Astrocyte of the cerebellum (primary cell): Measurements from ENCODE around the gene KCTD13.
A peak's percentile ranks its signal among the peaks of the same experiment; 100 is the strongest.
"Not testable (repeated sequence)": the region's sequence is repeated elsewhere in the genome, so short reads cannot be mapped to it uniquely, and the experiment has no call there.

Source experiments
- DNase-seq: peaks from one replicate; pipeline ENCODE4 v3.0.0-alpha.2; 2011; ENCODE audit warnings: low read depth
- H3K4me3 ChIP-seq: 2 replicates; pipeline ENCODE4 v1.5.1; 2011; ENCODE audit warnings: mild to moderate bottlenecking, low read depth, low read length, moderate library complexity
- in situ Hi-C: cut with HindIII; loops from 2 replicates; pipeline ENCODE4 v1.10.0; 2017; ENCODE audit warnings: low sequenced_read_pairs
- TF ChIP-seq, protein P1 (sequence below): IDR thresholded peaks from 2 replicates; pipeline ENCODE4 v1.5.1; 2012; ENCODE audit warnings: low read length, low read depth, moderate library complexity, mild to moderate bottlenecking; ENCODE audit errors: missing control alignments

Gene KCTD13

GRCh38 chr16:29875206-29875605, 50.8 kb downstream of the KCTD13 start:
- no peak overlapping the region for H3K4me3 ChIP-seq
- in situ Hi-C loops, result no loop called here
- no peak for DNase-seq
- TF ChIP-seq, protein P1, sequence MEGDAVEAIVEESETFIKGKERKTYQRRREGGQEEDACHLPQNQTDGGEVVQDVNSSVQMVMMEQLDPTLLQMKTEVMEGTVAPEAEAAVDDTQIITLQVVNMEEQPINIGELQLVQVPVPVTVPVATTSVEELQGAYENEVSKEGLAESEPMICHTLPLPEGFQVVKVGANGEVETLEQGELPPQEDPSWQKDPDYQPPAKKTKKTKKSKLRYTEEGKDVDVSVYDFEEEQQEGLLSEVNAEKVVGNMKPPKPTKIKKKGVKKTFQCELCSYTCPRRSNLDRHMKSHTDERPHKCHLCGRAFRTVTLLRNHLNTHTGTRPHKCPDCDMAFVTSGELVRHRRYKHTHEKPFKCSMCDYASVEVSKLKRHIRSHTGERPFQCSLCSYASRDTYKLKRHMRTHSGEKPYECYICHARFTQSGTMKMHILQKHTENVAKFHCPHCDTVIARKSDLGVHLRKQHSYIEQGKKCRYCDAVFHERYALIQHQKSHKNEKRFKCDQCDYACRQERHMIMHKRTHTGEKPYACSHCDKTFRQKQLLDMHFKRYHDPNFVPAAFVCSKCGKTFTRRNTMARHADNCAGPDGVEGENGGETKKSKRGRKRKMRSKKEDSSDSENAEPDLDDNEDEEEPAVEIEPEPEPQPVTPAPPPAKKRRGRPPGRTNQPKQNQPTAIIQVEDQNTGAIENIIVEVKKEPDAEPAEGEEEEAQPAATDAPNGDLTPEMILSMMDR, result no peak

DNA sequence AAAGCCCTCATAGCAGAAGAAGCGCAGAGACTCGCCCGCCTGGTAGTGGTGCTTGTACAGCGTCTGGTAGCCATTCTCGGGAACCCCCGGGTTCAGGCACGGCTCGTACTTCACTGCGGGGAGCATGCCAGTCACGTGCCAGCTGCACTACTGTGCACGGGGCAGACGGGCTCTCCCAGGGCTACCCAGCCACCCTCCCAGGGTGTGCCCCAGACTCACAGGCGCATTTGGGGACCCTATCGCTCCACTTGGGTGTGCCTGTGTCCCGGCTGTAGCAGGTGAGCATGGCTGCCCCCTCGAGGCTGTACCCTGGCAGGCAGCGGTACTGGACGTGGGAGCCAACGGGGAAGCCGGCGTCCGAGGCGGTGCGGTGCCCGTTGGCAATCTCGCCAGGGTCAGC, 52.7 kb downstream of the KCTD13 start:
- TF ChIP-seq, protein P1, result no peak
- in situ Hi-C loops, result no loop called here
- DNase-seq, result no peak
- no peak overlapping the region for H3K4me3 ChIP-seq

GRCh38 chr16:29871822-29872546, 54.0 kb downstream of the KCTD13 start:
- no peak overlapping the region for H3K4me3 ChIP-seq
- in situ Hi-C loops, result no loop called here
- TF ChIP-seq, protein P1, result no peak
- DNase-seq, result no peak

- H3K4me3 ChIP-seq, DNase-seq, in situ Hi-C loops: not testable (repeated sequence)
Observed at GRCh38 chr16:29869067-29869466, 57.0 kb downstream of the KCTD13 start.

- DNase-seq, result no peak
- no peak overlapping the region for H3K4me3 ChIP-seq
- in situ Hi-C loops, result no loop called here
- TF ChIP-seq, protein P1, result no peak
Observed at GRCh38 chr16:29868396-29869009, 57.5 kb downstream of the KCTD13 start.

DNA sequence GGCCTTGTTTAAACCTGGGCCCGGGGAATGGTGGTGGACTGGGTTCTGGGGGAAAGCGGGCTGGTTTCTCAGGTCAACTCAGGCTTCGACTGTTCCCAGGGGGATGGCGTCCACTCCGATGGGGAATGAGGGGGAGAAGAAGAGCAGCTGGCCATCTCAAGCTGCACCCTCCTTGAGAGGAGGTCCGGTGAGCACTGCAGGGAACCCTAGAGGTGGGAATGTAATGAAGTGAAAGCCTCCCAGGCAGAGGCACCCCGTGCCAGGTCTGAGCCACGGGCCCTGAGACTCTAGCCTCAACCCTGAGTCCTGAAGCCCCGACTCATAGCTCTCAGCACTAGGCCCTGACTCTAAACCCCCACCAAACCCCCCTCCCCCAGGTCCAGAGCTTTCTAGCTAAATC, 61.8 kb downstream of the KCTD13 start:
- no peak for DNase-seq
- in situ Hi-C loops, result loop anchor here (5.0 kb wide), 1 partner anchor 78 kb away; no protein-coding TSS in a partner anchor
- TF ChIP-seq, protein P1, result no peak
- no peak overlapping the region for H3K4me3 ChIP-seq

DNA sequence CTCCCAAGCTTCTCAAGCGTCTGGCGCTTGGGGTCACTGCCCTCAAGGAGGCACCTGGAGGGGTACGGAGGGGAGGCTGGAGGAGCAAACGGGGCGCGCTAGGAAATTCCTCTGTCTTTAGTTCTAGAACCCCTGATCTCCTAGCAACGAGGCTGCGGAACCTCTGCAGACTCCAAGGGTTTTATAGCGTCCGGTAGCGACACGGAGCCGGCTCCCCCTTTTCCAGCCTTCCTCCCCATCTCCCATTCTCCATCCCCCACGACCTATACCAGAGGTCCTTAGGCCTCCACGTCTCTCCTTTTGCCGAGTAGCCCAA, 62.4 kb downstream of the KCTD13 start:
- TF ChIP-seq, protein P1, result no peak
- H3K4me3 ChIP-seq, result peak overlapping the region; percentile 86
- in situ Hi-C loops, result loop anchor here (5.0 kb wide), 1 partner anchor 79 kb away; no protein-coding TSS in a partner anchor
- DNase-seq, result no peak
